Measurements from ENCODE around the gene LDLRAD3.
A peak's percentile ranks its signal among the peaks of the same experiment; 100 is the strongest.

The LDLRAD3 gene

DNA sequence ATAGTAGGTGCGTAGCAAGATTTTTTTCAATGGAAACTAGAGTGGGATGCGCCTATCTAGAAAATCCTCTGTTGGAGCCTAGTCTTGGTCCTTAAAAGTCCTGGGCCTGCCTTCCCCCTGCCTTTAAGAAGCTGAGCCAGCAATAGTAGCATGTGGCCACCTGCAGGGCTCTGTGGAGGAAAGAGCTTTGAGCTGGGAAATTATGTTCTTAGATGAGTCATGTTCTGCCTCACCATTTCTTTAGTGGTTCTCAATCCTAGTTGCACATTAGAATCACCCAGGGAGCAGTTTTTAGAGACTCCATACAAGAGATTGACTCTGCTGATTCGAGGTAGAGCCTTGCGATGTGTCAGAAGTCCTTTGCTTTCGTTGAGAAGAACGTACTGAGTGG, 211.9 kb downstream of the LDLRAD3 start:
- Histone ChIP-seq H3K4me3 (no peak overlapping the region), H3K27ac (no peak overlapping the region)
- TF ChIP-seq, protein P1, sequence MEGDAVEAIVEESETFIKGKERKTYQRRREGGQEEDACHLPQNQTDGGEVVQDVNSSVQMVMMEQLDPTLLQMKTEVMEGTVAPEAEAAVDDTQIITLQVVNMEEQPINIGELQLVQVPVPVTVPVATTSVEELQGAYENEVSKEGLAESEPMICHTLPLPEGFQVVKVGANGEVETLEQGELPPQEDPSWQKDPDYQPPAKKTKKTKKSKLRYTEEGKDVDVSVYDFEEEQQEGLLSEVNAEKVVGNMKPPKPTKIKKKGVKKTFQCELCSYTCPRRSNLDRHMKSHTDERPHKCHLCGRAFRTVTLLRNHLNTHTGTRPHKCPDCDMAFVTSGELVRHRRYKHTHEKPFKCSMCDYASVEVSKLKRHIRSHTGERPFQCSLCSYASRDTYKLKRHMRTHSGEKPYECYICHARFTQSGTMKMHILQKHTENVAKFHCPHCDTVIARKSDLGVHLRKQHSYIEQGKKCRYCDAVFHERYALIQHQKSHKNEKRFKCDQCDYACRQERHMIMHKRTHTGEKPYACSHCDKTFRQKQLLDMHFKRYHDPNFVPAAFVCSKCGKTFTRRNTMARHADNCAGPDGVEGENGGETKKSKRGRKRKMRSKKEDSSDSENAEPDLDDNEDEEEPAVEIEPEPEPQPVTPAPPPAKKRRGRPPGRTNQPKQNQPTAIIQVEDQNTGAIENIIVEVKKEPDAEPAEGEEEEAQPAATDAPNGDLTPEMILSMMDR (IDR thresholded peaks at IDR 0.05): no peak
- no peak for DNase-seq (ENCODE audit: low spot score)

GRCh38 chr11:36156161-36156816, 212.4 kb downstream of the LDLRAD3 start:
- Histone ChIP-seq H3K27ac (no peak overlapping the region), H3K4me3 (no peak overlapping the region)
- DNase-seq (ENCODE audit: low spot score): no peak
- TF ChIP-seq, protein P1 (IDR thresholded peaks at IDR 0.05): no peak

DNA sequence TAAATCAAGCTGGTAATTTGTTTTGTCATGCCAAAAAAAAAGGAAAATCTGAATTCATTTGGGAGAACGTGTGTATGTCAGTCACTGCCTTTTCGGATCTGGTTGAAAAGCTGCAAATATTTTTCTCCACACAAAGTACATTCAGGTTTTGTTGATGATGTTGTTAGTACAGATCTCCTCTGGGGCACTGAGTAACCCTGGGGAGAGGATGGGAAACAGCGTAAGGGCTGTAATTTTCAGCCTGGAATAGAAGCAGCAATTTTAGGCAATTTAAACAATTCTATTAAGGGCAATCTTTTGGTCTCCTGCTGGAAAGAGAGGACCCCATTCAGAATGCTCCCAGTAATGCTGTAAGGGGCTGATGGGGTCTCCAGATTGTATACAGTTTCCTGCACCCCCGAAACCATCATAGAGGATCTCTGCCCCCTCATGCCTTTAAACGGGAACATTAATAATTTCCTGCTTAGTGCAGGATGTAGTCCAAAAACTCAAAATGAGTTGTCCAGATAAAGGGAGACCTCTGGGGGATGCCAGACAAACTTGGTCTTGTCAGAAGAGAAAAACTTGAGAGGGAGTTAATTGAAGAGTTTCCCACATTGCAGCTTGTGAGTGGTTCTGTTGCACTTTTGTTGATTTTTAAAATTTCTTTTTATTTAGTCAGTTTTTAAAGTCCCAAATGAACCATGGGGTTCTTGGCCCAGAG, 213.1 kb downstream of the LDLRAD3 start:
- DNase-seq (ENCODE audit: low spot score): no peak
- Histone ChIP-seq H3K27ac (peak overlapping the region in 1 of 2 donors; percentile 25), H3K4me3 (no peak overlapping the region)
- TF ChIP-seq, protein P1 (IDR thresholded peaks at IDR 0.05): no peak

DNA sequence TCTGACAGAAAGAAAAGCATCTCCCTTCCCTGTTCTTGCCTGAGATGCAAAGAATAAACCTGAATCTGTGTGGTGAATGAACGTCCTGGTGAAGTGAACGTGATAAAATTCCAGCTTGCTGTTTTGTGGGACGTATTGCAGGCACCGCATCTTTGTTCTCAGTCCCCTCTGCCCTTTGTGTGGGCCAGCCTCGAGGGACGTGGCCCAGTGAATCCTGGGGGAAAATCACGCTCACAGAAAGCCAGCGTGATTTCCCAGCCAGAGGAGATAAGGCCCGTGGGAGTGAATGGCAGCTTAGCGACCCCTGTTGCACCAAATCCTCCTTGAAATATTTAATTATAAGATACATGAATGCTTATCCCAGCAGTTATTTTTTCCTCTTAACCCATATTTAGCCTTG, 216.2 kb downstream of the LDLRAD3 start:
- TF ChIP-seq, protein P1 (IDR thresholded peaks at IDR 0.05): no peak
- no peak overlapping the region for H3K27ac ChIP-seq
- DNase-seq (ENCODE audit: low spot score): no peak
- no peak overlapping the region for H3K4me3 ChIP-seq

GRCh38 chr11:36161572-36161971, 217.7 kb downstream of the LDLRAD3 start:
- Histone ChIP-seq H3K27ac (no peak overlapping the region), H3K4me3 (no peak overlapping the region)
- TF ChIP-seq, protein P1 (IDR thresholded peaks at IDR 0.05): no peak
- no peak for DNase-seq (ENCODE audit: low spot score)

- TF ChIP-seq, protein P1 (IDR thresholded peaks at IDR 0.05): no peak
- no peak overlapping the region for H3K4me3 ChIP-seq
- no peak overlapping the region for H3K27ac ChIP-seq
- no peak for DNase-seq (ENCODE audit: low spot score)
These were observed 218.4 kb downstream of the LDLRAD3 start for GRCh38 chr11:36162006-36162882.
